Chondrocyte (in vitro differentiated cells): ENCODE measurements around the gene ACTL7B. TPM values are rescaled to one million over a fixed set of nuclear protein-coding genes. Genes with fewer than 3 reads are reported as not detected.
"Not testable (repeated sequence)": the region's sequence is repeated elsewhere in the genome, so short reads cannot be mapped to it uniquely, and the experiment has no call there.

Experiments used
- DNase-seq: peaks from one replicate; pipeline ENCODE4 v3.0.0; 2021; ENCODE audit warnings: mixed read lengths, low spot score
- H3K27ac Mint-ChIP-seq: one replicate; pipeline ENCODE4 v1.8.0; 2021; ENCODE audit warnings: mild to moderate bottlenecking, moderate library complexity, mixed read lengths; ENCODE audit not compliant: unreplicated experiment
- H3K27me3 Mint-ChIP-seq: 2 replicates; pipeline ENCODE4 v1.8.0; 2021; ENCODE audit warnings: low read depth, mixed read lengths
- H3K36me3 Mint-ChIP-seq: 2 replicates; pipeline ENCODE4 v1.8.0; 2021; ENCODE audit warnings: low read depth, mixed read lengths
- H3K4me1 Mint-ChIP-seq: 2 replicates; pipeline ENCODE4 v1.8.0; 2021; ENCODE audit warnings: low read depth, mild to moderate bottlenecking, mixed read lengths
- H3K4me3 Mint-ChIP-seq: one replicate; pipeline ENCODE4 v1.8.0; 2021; ENCODE audit warnings: mild to moderate bottlenecking, moderate library complexity, mixed read lengths; ENCODE audit not compliant: unreplicated experiment
- H3K9me3 Mint-ChIP-seq: 2 replicates; pipeline ENCODE4 v1.8.0; 2021; ENCODE audit warnings: low read depth, mixed read lengths
- CTCF ChIP-seq: fragments of 200-600 bp; sonication (generic); IDR thresholded peaks from 2 replicates; pipeline ENCODE4 v1.5.0; 2021; ENCODE audit warnings: antibody characterized with exemption, mild to moderate bottlenecking, moderate library complexity
- long read RNA-seq: library from polyadenylated mRNA; stranded (forward); transcript quantifications from one replicate; pipeline ENCODE4 v2.0.0, GENCODE V29; 2021
- total RNA-seq: library from RNA; stranded (reverse); gene quantifications from 3 replicates; pipeline ENCODE4 v1.2.1, GENCODE V29; 2021

ACTL7B gene
- total RNA-seq: not detected in 3 replicates
- long read RNA-seq: 0 reads

- no peak for TF ChIP-seq CTCF
- no peak within 1 kb of the TSS for H3K27ac Mint-ChIP-seq
- H3K4me3 Mint-ChIP-seq: no peak within 1 kb of the TSS
- DNase-seq: no peak
- H3K27me3 Mint-ChIP-seq: peaks cover 3% of the 10 kb centered on the region
- H3K4me1 Mint-ChIP-seq: peaks cover 3% of the 10 kb centered on the region
- peaks cover 1% of the 10 kb centered on the region for H3K36me3 Mint-ChIP-seq
- H3K9me3 Mint-ChIP-seq: no peaks in the 10 kb centered on the region
Measured at GRCh38 chr9:108855888-108856287, at the start of gene ACTL7B. Gene ACTL7B (minus strand): TSS chr9:108855986. CDS start chr9:108855930, 56 bp downstream.

GRCh38 chr9:108905494-108905893 lies 49.7 kb upstream of the ACTL7B start:
- no peaks in the 10 kb centered on the region for H3K27me3 Mint-ChIP-seq
- H3K9me3 Mint-ChIP-seq: no peaks in the 10 kb centered on the region
- TF ChIP-seq CTCF: no peak
- H3K27ac Mint-ChIP-seq: no peak overlapping the region
- DNase-seq: no peak
- peaks cover 50% of the 10 kb centered on the region for H3K36me3 Mint-ChIP-seq
- H3K4me3 Mint-ChIP-seq: no peak overlapping the region
- H3K4me1 Mint-ChIP-seq: no peaks in the 10 kb centered on the region

GRCh38 chr9:108904161-108904560 lies 48.4 kb upstream of the ACTL7B start:
- Mint-ChIP-seq H3K4me1 (no peaks in the 10 kb centered on the region), H3K27me3 (no peaks in the 10 kb centered on the region), H3K9me3 (no peaks in the 10 kb centered on the region), H3K27ac (no peak overlapping the region), H3K4me3 (no peak overlapping the region), H3K36me3 (peaks cover 46% of the 10 kb centered on the region)
- no peak for TF ChIP-seq CTCF
- no peak for DNase-seq

- no peak for TF ChIP-seq CTCF
- Mint-ChIP-seq H3K4me1 (no peaks in the 10 kb centered on the region), H3K4me3 (no peak overlapping the region), H3K36me3 (peaks cover 40% of the 10 kb centered on the region), H3K27me3 (no peaks in the 10 kb centered on the region), H3K27ac (no peak overlapping the region), H3K9me3 (no peaks in the 10 kb centered on the region)
- DNase-seq: no peak
Measured at GRCh38 chr9:108903420-108904103, 47.8 kb upstream of the ACTL7B start.

- H3K27me3 Mint-ChIP-seq: no peaks in the 10 kb centered on the region
Measured at GRCh38 chr9:108900176-108900575, 44.4 kb upstream of the ACTL7B start.

GRCh38 chr9:108899023-108899695 lies 43.4 kb upstream of the ACTL7B start:
- H3K4me1 Mint-ChIP-seq, H3K9me3 Mint-ChIP-seq, H3K27ac Mint-ChIP-seq, H3K4me3 Mint-ChIP-seq, DNase-seq, H3K27me3 Mint-ChIP-seq: not testable (repeated sequence)
- peaks cover 47% of the 10 kb centered on the region for H3K36me3 Mint-ChIP-seq

More at GRCh38 chr9:108900176-108900575, 44.4 kb upstream of the ACTL7B start:
- Mint-ChIP-seq H3K9me3 (no peaks in the 10 kb centered on the region), H3K27ac (no peak overlapping the region), H3K4me3 (no peak overlapping the region), H3K4me1 (no peaks in the 10 kb centered on the region), H3K36me3 (peaks cover 48% of the 10 kb centered on the region)
- no peak for DNase-seq
- no peak for TF ChIP-seq CTCF
